GM23338 (cell line): ENCODE measurements around the gene ELAVL4.

Source experiments
- CREB1 ChIP-seq: fragments of 250-450 bp; sonication (Bioruptor Pico); IDR thresholded peaks from 2 replicates; pipeline ENCODE4 v1.5.0; 2020; ENCODE audit warnings: low read depth, mild to moderate bottlenecking, moderate library complexity
- CTCF ChIP-seq, 2 experiments: fragments of 200-600 bp in 1 of 2; sonication (generic) in 1 of 2; conservative IDR thresholded peaks; 2 replicates each; pipeline versions ENCODE4 v1.5.1 to v1.6.1; 2016 to 2017; ENCODE audit warnings: antibody characterized with exemption in 2 of 2, low read depth in 2 of 2, mild to moderate bottlenecking in 2 of 2, moderate library complexity in 1 of 2
- ETS1 ChIP-seq: IDR thresholded peaks from 2 replicates; pipeline ENCODE4 v1.6.1; 2016; ENCODE audit warnings: antibody characterized with exemption
- EZH2 ChIP-seq: fragments of 200-600 bp; sonication (generic); IDR thresholded peaks from one replicate; pipeline ENCODE4 v1.8.0; 2017; ENCODE audit warnings: antibody characterized with exemption, mild to moderate bottlenecking, low read depth; ENCODE audit not compliant: unreplicated experiment
- EZH2phosphoT487 ChIP-seq: fragments of 200-600 bp; sonication (generic); IDR thresholded peaks from one replicate; pipeline ENCODE4 v1.8.1; 2018; ENCODE audit warnings: antibody characterized with exemption; ENCODE audit not compliant: unreplicated experiment
- JUNB ChIP-seq: IDR thresholded peaks from one replicate; pipeline ENCODE4 v1.6.1; 2016; ENCODE audit warnings: antibody characterized with exemption; ENCODE audit not compliant: unreplicated experiment
- POLR2AphosphoS5 ChIP-seq: IDR thresholded peaks from 2 replicates; pipeline ENCODE4 v1.6.1; 2016; ENCODE audit warnings: antibody characterized with exemption, low read depth
- REST ChIP-seq: IDR thresholded peaks from one replicate; pipeline ENCODE4 v1.6.1; 2018; ENCODE audit warnings: antibody characterized with exemption; ENCODE audit not compliant: unreplicated experiment
- ZNF114 ChIP-seq: fragments of 250-450 bp; sonication (Bioruptor Pico); IDR thresholded peaks from 2 replicates; pipeline ENCODE4 v1.5.0; 2020; ENCODE audit warnings: mild to moderate bottlenecking, moderate library complexity

- no peak for TF ChIP-seq CTCF (conservative IDR thresholded peaks at IDR 0.05; ENCODE audit: low read depth in 2 of 2)
- no peak for TF ChIP-seq POLR2AphosphoS5
- TF ChIP-seq REST: no peak
- TF ChIP-seq EZH2phosphoT487: no peak
- TF ChIP-seq ZNF114: no peak
- TF ChIP-seq CREB1: no peak
- TF ChIP-seq JUNB: no peak
- no peak for TF ChIP-seq EZH2
- no peak for TF ChIP-seq ETS1
Observed at GRCh38 chr1:50252196-50252595, 143.5 kb downstream of the ELAVL4 start.
